Mammary epithelial cell (primary cell): ENCODE measurements around the gene EYS.

ENCODE experiments used
- CTCF ChIP-seq, 2 donors: IDR thresholded peaks in 1 of 2; conservative IDR thresholded peaks in 1 of 2; 2 replicates each; pipeline ENCODE4 v1.5.1; 2011 to 2012; ENCODE audit warnings: inconsistent platforms in 2 of 2, low read length in 2 of 2, mild to moderate bottlenecking in 2 of 2, control low read depth in 1 of 2, low read depth in 1 of 2; ENCODE audit not compliant: insufficient read depth in 1 of 2; ENCODE audit errors: extremely low read depth in 1 of 2
- EZH2 ChIP-seq: IDR thresholded peaks from 2 replicates; pipeline ENCODE4 v1.6.1; 2012; ENCODE audit warnings: low read length, inconsistent platforms, borderline replicate concordance

- TF ChIP-seq EZH2 (no peak), CTCF (conservative IDR thresholded peaks at IDR 0.05 in 1 of 2, IDR thresholded peaks at IDR 0.05 in 1 of 2; ENCODE audit: extremely low read depth in 1 of 2, insufficient read depth in 1 of 2, low read depth in 1 of 2, low read length in 2 of 2) (no peak)
Measured at GRCh38 chr6:64733433-64733832, 973.6 kb downstream of the EYS start.
